Measurements from ENCODE around the gene KRTAP27-1.

Gene KRTAP27-1

GRCh38 chr21:30289215-30289614 is 48.3 kb downstream of the KRTAP27-1 start, which contains the start of gene KRTAP25-1:
KRTAP25-1 (minus strand) TSS chr21:30289514; CDS start chr21:30289490, 24 bp downstream.
- no peak for DNase-seq (ENCODE audit: low read depth in 3 of 3)

Measured in stimulated activated CD4-positive, alpha-beta T cell treated with anti-CD3 and anti-CD28 coated beads, TNF-alpha, amount 100 ng/mL, for 24 hours (primary cell).